GM18951 (cell line): ENCODE data around the gene TMEM125.

Experiments used
- POLR2A ChIP-seq: IDR thresholded peaks from 4 replicates; pipeline ENCODE4 v1.6.1; 2011; ENCODE audit warnings: mild to moderate bottlenecking; ENCODE audit not compliant: insufficient read length, insufficient read depth; ENCODE audit errors: extremely low read depth
- in situ Hi-C: fragments of 300-500 bp; cut with MboI; formaldehyde crosslinking; loops from one replicate; pipeline ENCODE4 v1.12.0; 2022; ENCODE audit warnings: low sequenced_read_pairs, mixed read lengths, inconsistent platforms; ENCODE audit not compliant: unreplicated experiment

Gene TMEM125

GRCh38 chr1:43272576-43273571 is 3.1 kb downstream of the TMEM125 start:
- in situ Hi-C loops, result no loop called here
- TF ChIP-seq POLR2A, result no peak

- in situ Hi-C loops, result no loop called here
- TF ChIP-seq POLR2A, result no peak
Observed at GRCh38 chr1:43273708-43274107, 3.9 kb downstream of the TMEM125 start.

GRCh38 chr1:43274125-43274803 is 4.5 kb downstream of the TMEM125 start:
- no peak for TF ChIP-seq POLR2A
- in situ Hi-C loops, result no loop called here

- in situ Hi-C loops, result no loop called here
- TF ChIP-seq POLR2A, result no peak
Observed at GRCh38 chr1:43274804-43275180, 5.0 kb downstream of the TMEM125 start.

- TF ChIP-seq POLR2A, result no peak
- in situ Hi-C loops, result no loop called here
Observed at GRCh38 chr1:43275826-43276620, 6.2 kb downstream of the TMEM125 start.

GRCh38 chr1:43276673-43277072 is 6.9 kb downstream of the TMEM125 start:
- in situ Hi-C loops, result no loop called here
- no peak for TF ChIP-seq POLR2A

GRCh38 chr1:43277116-43277876 is 7.5 kb downstream of the TMEM125 start:
- no peak for TF ChIP-seq POLR2A
- in situ Hi-C loops, result no loop called here

GRCh38 chr1:43279161-43279560 is 9.4 kb downstream of the TMEM125 start:
- no peak for TF ChIP-seq POLR2A
- in situ Hi-C loops, result no loop called here

- in situ Hi-C loops, result no loop called here
- no peak for TF ChIP-seq POLR2A
Observed at GRCh38 chr1:43279666-43280065, 9.9 kb downstream of the TMEM125 start.

- in situ Hi-C loops, result no loop called here
- TF ChIP-seq POLR2A, result no peak
Observed at GRCh38 chr1:43280692-43281091, 10.9 kb downstream of the TMEM125 start.

GRCh38 chr1:43282220-43283195 is 12.7 kb downstream of the TMEM125 start:
- TF ChIP-seq POLR2A, result no peak
- in situ Hi-C loops, result no loop called here
